AG04450 (cell line): ENCODE results near the gene PRPF40B. TPM values are rescaled to one million over a fixed set of nuclear protein-coding genes. Genes with fewer than 3 reads are reported as not detected.

Source experiments
- CTCF ChIA-PET: fragments of 300-600, 350-600 bp; formaldehyde crosslinking; extraction: SDS; loops from one replicate; lab custom pipeline; 2022; ENCODE audit warnings: antibody characterized with exemption, inconsistent platforms; lab: Charles Lee
- POLR2A ChIA-PET: fragments of 350-600 bp; formaldehyde crosslinking; extraction: SDS; loops from one replicate; lab custom pipeline; 2021; ENCODE audit warnings: antibody characterized with exemption, inconsistent platforms; lab: Yijun Ruan, JAX
- DNase-seq: peaks from one replicate; pipeline ENCODE4 v3.0.0-alpha.2; 2011; ENCODE audit warnings: low read depth, low spot score
- H3K27ac ChIP-seq: one replicate; pipeline ENCODE4 v1.5.1; 2012; ENCODE audit warnings: low read depth, low read length, control low read depth
- H3K27me3 ChIP-seq: one replicate; pipeline ENCODE4 v1.6.0; 2012; ENCODE audit warnings: low read length; ENCODE audit not compliant: control insufficient read depth, insufficient read depth
- H3K4me3 ChIP-seq: 2 replicates; pipeline ENCODE4 v1.5.1; 2011; ENCODE audit warnings: mild to moderate bottlenecking, low read depth, low read length, control low read depth
- H3K9me3 ChIP-seq: 2 replicates; pipeline ENCODE4 v1.5.1; 2012; ENCODE audit warnings: low read length; ENCODE audit not compliant: control insufficient read depth, insufficient read depth
- CTCF ChIP-seq: IDR thresholded peaks from 2 replicates; pipeline ENCODE4 v1.5.1; 2011; ENCODE audit warnings: low read depth, low read length, control low read depth, inconsistent platforms
- polyA plus RNA-seq: library from polyadenylated mRNA; depleted of rRNA; stranded (reverse); fragments of >200 nt; gene quantifications from 2 replicates; pipeline ENCODE4 v1.2.3, GENCODE V29; 2011

PRPF40B gene
- polyA plus RNA-seq, 1 experiment: 9.0 TPM

- no peak for TF ChIP-seq CTCF
- ChIA-PET POLR2A (interaction anchor here (0.6 to 1.5 kb wide), 8 partner anchors 43 to 400 kb away, joined by 3 to 7 read pairs (median 4); partner anchors contain the start of gene TMBIM6), CTCF (interaction anchor here (0.5 to 1.5 kb wide), 9 partner anchors 15 to 291 kb away, joined by 3 to 8 read pairs (median 5); partner anchors contain the start of gene FAM186B)
- no peak for DNase-seq
- Histone ChIP-seq H3K4me3 (peak overlapping the region; percentile 65), H3K27me3 (no peaks in the 10 kb centered on the region), H3K27ac (peak overlapping the region; percentile 47), H3K9me3 (no peaks in the 10 kb centered on the region; the same call in 1 of the 2 replicates)
These were observed 740 bp upstream of the PRPF40B start for GRCh38 chr12:49622501-49623141.

GRCh38 chr12:49624921-49625577 lies 1.7 kb downstream of the PRPF40B start:
- POLR2A ChIA-PET: interaction anchor here (0.7 kb wide), 1 partner anchor 135 kb away, joined by 7 read pairs; no protein-coding TSS in a partner anchor
- H3K27ac ChIP-seq: peak overlapping the region; percentile 1
- no peaks in the 10 kb centered on the region for H3K27me3 ChIP-seq
- DNase-seq: no peak
- CTCF ChIA-PET: interaction anchor here (0.9 kb wide), 1 partner anchor 17 kb away, joined by 3 read pairs; no protein-coding TSS in a partner anchor
- H3K9me3 ChIP-seq: no peaks in the 10 kb centered on the region; the same call in 1 of the 2 replicates
- TF ChIP-seq CTCF: no peak
- no peak overlapping the region for H3K4me3 ChIP-seq

GRCh38 chr12:49626169-49626835 lies 2.9 kb downstream of the PRPF40B start:
- H3K27ac ChIP-seq: no peak overlapping the region
- H3K4me3 ChIP-seq: no peak overlapping the region
- CTCF ChIA-PET: no interaction called here
- no peaks in the 10 kb centered on the region for H3K27me3 ChIP-seq
- POLR2A ChIA-PET: no interaction called here
- no peaks in the 10 kb centered on the region; the same call in 1 of the 2 replicates for H3K9me3 ChIP-seq
- DNase-seq: no peak
- peak; percentile 42 for TF ChIP-seq CTCF

GRCh38 chr12:49626836-49627235 lies 3.5 kb downstream of the PRPF40B start:
- CTCF ChIA-PET: interaction anchor here (3.2 kb wide), 1 partner anchor 11 kb away, joined by 15 read pairs; no protein-coding TSS in a partner anchor
- POLR2A ChIA-PET: no interaction called here
- no peak overlapping the region for H3K27ac ChIP-seq
- H3K4me3 ChIP-seq: no peak overlapping the region
- TF ChIP-seq CTCF: no peak
- no peaks in the 10 kb centered on the region; the same call in 1 of the 2 replicates for H3K9me3 ChIP-seq
- no peak for DNase-seq
- no peaks in the 10 kb centered on the region for H3K27me3 ChIP-seq
